ENCODE measurements around the gene ARIH2.

DNA sequence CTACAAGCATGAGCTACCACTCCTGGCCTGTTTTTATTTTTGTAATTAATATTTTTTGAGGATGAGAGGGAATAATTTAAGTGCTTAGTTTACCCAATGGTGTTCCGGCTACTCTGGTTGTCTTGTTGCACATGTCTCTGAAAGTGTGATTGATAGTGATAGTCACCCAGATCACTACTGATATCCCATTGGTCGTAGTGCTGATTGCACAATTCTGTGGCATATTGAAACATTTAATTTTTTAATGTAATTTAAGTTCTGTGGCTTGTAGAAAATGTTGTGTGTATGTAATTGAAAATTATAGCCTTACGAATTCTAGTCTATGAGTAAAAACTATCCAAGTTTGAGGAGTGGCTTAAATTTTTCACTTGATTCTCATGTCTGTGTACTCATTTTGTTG lies 11.9 kb downstream of the ARIH2 start:
- TF ChIP-seq POLR2A (IDR thresholded peaks at IDR 0.05) (no peak), EP300 (IDR thresholded peaks at IDR 0.05) (no peak)
- TF ChIP-seq, protein P1, sequence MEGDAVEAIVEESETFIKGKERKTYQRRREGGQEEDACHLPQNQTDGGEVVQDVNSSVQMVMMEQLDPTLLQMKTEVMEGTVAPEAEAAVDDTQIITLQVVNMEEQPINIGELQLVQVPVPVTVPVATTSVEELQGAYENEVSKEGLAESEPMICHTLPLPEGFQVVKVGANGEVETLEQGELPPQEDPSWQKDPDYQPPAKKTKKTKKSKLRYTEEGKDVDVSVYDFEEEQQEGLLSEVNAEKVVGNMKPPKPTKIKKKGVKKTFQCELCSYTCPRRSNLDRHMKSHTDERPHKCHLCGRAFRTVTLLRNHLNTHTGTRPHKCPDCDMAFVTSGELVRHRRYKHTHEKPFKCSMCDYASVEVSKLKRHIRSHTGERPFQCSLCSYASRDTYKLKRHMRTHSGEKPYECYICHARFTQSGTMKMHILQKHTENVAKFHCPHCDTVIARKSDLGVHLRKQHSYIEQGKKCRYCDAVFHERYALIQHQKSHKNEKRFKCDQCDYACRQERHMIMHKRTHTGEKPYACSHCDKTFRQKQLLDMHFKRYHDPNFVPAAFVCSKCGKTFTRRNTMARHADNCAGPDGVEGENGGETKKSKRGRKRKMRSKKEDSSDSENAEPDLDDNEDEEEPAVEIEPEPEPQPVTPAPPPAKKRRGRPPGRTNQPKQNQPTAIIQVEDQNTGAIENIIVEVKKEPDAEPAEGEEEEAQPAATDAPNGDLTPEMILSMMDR (IDR thresholded peaks at IDR 0.05) = no peak
